ENCODE results near the gene PCDHB12.
"Not testable (repeated sequence)": the region's sequence is repeated elsewhere in the genome, so short reads cannot be mapped to it uniquely, and the experiment has no call there.

PCDHB12 gene

DNA sequence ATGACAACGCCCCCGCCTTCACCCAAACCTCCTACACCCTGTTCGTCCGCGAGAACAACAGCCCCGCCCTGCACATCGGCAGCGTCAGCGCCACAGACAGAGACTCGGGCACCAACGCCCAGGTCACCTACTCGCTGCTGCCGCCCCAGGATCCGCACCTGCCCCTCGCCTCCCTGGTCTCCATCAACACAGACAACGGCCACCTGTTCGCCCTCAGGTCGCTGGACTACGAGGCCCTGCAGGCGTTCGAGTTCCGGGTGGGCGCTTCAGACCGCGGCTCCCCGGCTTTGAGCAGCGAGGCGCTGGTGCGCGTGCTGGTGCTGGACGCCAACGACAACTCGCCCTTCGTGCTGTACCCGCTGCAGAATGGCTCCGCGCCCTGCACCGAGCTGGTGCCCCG, 29.1 kb upstream of the PCDHB12 start:
- H3K9ac ChIP-seq (ENCODE audit: low read depth, low read length); H3K36me3 ChIP-seq (ENCODE audit: insufficient read depth, low read length); H3K9me3 ChIP-seq (ENCODE audit: insufficient read depth, low read length, severe bottlenecking); H2AFZ ChIP-seq (ENCODE audit: low read depth, low read length); DNase-seq; H3K27me3 ChIP-seq (ENCODE audit: insufficient read depth, low read length, poor library complexity); H3K27ac ChIP-seq (ENCODE audit: low read length); H3K4me3 ChIP-seq (ENCODE audit: low read depth in 1 of 2, low read length in 2 of 2); H3K4me1 ChIP-seq (ENCODE audit: insufficient read depth, low read length); H3K79me2 ChIP-seq (ENCODE audit: insufficient read depth, low read length); H4K20me1 ChIP-seq (ENCODE audit: insufficient read depth, low read length); ATAC-seq (ENCODE audit: insufficient read depth, low read depth); H3K4me2 ChIP-seq (ENCODE audit: insufficient read depth, low read length): not testable (repeated sequence)

- H3K9me3 ChIP-seq (ENCODE audit: insufficient read depth, low read length, severe bottlenecking); H3K27me3 ChIP-seq (ENCODE audit: insufficient read depth, low read length, poor library complexity); H3K4me3 ChIP-seq (ENCODE audit: low read depth in 1 of 2, low read length in 2 of 2); H3K4me2 ChIP-seq (ENCODE audit: insufficient read depth, low read length); DNase-seq; H3K9ac ChIP-seq (ENCODE audit: low read depth, low read length); H4K20me1 ChIP-seq (ENCODE audit: insufficient read depth, low read length); H3K79me2 ChIP-seq (ENCODE audit: insufficient read depth, low read length); ATAC-seq (ENCODE audit: insufficient read depth, low read depth); H3K4me1 ChIP-seq (ENCODE audit: insufficient read depth, low read length); H3K36me3 ChIP-seq (ENCODE audit: insufficient read depth, low read length); H3K27ac ChIP-seq (ENCODE audit: low read length); H2AFZ ChIP-seq (ENCODE audit: low read depth, low read length): not testable (repeated sequence)
These were observed 28.6 kb upstream of the PCDHB12 start for GRCh38 chr5:141179876-141180275.

DNA sequence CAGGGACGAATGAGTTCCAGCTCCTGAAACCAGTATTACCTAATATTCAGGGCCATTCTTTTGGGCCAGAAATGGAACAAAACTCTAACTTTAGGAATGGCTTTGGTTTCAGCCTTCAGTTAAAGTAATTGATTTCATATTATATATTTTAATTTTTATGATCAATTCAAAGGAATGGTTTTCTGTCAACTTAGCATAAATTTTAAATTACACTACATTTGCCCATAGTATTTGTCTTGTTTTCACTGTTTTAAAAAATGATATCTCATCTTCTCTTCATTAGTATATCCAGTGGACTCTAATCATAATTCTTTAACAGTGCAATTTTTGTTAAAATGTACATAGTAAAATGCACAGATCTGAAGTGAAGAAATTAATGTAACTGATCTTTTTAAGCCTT, 28.2 kb upstream of the PCDHB12 start:
- no peaks in the 10 kb centered on the region for H4K20me1 ChIP-seq (ENCODE audit: insufficient read depth, low read length)
- no peak overlapping the region for H3K9ac ChIP-seq (ENCODE audit: low read depth, low read length)
- no peak overlapping the region for H3K27ac ChIP-seq (ENCODE audit: low read length)
- no peaks in the 10 kb centered on the region for H3K9me3 ChIP-seq (ENCODE audit: insufficient read depth, low read length, severe bottlenecking)
- no peak overlapping the region for H3K4me3 ChIP-seq (ENCODE audit: low read depth in 1 of 2, low read length in 2 of 2)
- no peak overlapping the region for H3K4me2 ChIP-seq (ENCODE audit: insufficient read depth, low read length)
- ATAC-seq (ENCODE audit: insufficient read depth, low read depth) (no peak), DNase-seq (no peak)
- H2AFZ ChIP-seq (ENCODE audit: low read depth, low read length), result no peak overlapping the region
- peaks cover 8% of the 10 kb centered on the region for H3K27me3 ChIP-seq (ENCODE audit: insufficient read depth, low read length, poor library complexity)
- no peaks in the 10 kb centered on the region for H3K36me3 ChIP-seq (ENCODE audit: insufficient read depth, low read length)
- TF ChIP-seq EZH2 (IDR thresholded peaks at IDR 0.05; ENCODE audit: borderline replicate concordance, low read depth, low read length, severe bottlenecking) (no peak), CTCF (IDR thresholded peaks at IDR 0.05; ENCODE audit: borderline replicate concordance, extremely low read depth, low read length, poor library complexity, severe bottlenecking) (no peak)
- no peaks in the 10 kb centered on the region for H3K79me2 ChIP-seq (ENCODE audit: insufficient read depth, low read length)
- no peaks in the 10 kb centered on the region for H3K4me1 ChIP-seq (ENCODE audit: insufficient read depth, low read length)

DNA sequence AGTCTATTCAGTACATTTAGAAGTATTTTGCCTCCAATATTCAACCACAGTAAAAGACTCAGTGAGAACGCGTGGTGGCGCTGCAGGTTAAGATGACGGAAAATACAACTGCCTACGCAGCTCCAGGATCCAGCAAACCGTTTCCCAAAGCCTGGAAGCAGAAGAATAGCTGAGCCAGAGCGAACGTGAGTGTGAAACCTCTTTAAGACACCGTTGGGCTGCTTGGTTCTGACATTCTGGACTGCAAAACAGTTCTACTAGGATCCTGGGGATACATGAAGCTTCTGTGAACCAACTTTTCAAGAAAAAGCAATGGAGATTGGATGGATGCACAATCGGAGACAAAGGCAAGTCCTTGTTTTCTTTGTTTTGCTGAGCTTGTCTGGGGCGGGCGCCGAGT, 26.3 kb upstream of the PCDHB12 start, which contains the start of gene PCDHB16:
Gene PCDHB16, plus strand, starts transcription at position 140 of the 400 bp plus-strand sequence. Its CDS starts 173 bp downstream, at position 313.
- Histone ChIP-seq H3K27ac (ENCODE audit: low read length) (no peak within 1 kb of the TSS), H3K9me3 (ENCODE audit: insufficient read depth, low read length, severe bottlenecking) (no peaks in the 10 kb centered on the region), H2AFZ (ENCODE audit: low read depth, low read length) (no peak within 1 kb of the TSS), H3K79me2 (ENCODE audit: insufficient read depth, low read length) (no peaks in the 10 kb centered on the region), H3K4me1 (ENCODE audit: insufficient read depth, low read length) (no peaks in the 10 kb centered on the region), H3K4me2 (ENCODE audit: insufficient read depth, low read length) (no peak within 1 kb of the TSS), H3K36me3 (ENCODE audit: insufficient read depth, low read length) (no peaks in the 10 kb centered on the region), H4K20me1 (ENCODE audit: insufficient read depth, low read length) (no peaks in the 10 kb centered on the region), H3K27me3 (ENCODE audit: insufficient read depth, low read length, poor library complexity) (no peaks in the 10 kb centered on the region), H3K4me3 (ENCODE audit: low read depth in 1 of 2, low read length in 2 of 2) (no peak within 1 kb of the TSS), H3K9ac (ENCODE audit: low read depth, low read length) (no peak within 1 kb of the TSS)
- TF ChIP-seq EZH2 (IDR thresholded peaks at IDR 0.05; ENCODE audit: borderline replicate concordance, low read depth, low read length, severe bottlenecking) (no peak), CTCF (IDR thresholded peaks at IDR 0.05; ENCODE audit: borderline replicate concordance, extremely low read depth, low read length, poor library complexity, severe bottlenecking) (no peak)
- no peak for DNase-seq
- ATAC-seq (ENCODE audit: insufficient read depth, low read depth), result no peak

- H3K4me1 ChIP-seq (ENCODE audit: insufficient read depth, low read length); H4K20me1 ChIP-seq (ENCODE audit: insufficient read depth, low read length); H3K36me3 ChIP-seq (ENCODE audit: insufficient read depth, low read length); DNase-seq; H3K27ac ChIP-seq (ENCODE audit: low read length); H2AFZ ChIP-seq (ENCODE audit: low read depth, low read length); H3K9me3 ChIP-seq (ENCODE audit: insufficient read depth, low read length, severe bottlenecking); H3K9ac ChIP-seq (ENCODE audit: low read depth, low read length); H3K4me2 ChIP-seq (ENCODE audit: insufficient read depth, low read length); H3K4me3 ChIP-seq (ENCODE audit: low read depth in 1 of 2, low read length in 2 of 2); ATAC-seq (ENCODE audit: insufficient read depth, low read depth); H3K79me2 ChIP-seq (ENCODE audit: insufficient read depth, low read length); H3K27me3 ChIP-seq (ENCODE audit: insufficient read depth, low read length, poor library complexity): not testable (repeated sequence)
These were observed 24.2 kb upstream of the PCDHB12 start for GRCh38 chr5:141184117-141184855.

Data from DND-41 (cell line).